Heart left ventricle (tissue), 13 donors: ENCODE data around the gene TMEM62.

ENCODE experiments used
- CTCF ChIP-seq, 12 donors: fragments of 200-600 bp; sonication (generic) in 4 of 12; IDR thresholded peaks; one replicate each; pipeline versions ENCODE4 v1.5.0 to v1.8.0; 2018 to 2022; ENCODE audit warnings: antibody characterized with exemption in 12 of 12, mild to moderate bottlenecking in 5 of 12
- POLR2A ChIP-seq, 2 donors: fragments of 450-650 bp; IDR thresholded peaks; one replicate each; pipeline ENCODE4 v1.6.1; 2017; ENCODE audit warnings: antibody characterized with exemption in 2 of 2, mild to moderate bottlenecking in 2 of 2, moderate library complexity in 2 of 2
- donor health status: ischemic (EF 13 %, LVEDD 7.1; RV severe dilation, severe dysfunction).
- donor health status: DM: no; HTN: yes; CAD: no.
- donor health status: DM: no; HTN: no; CAD: no.
- donor health status: ischemic (EF 25% LVEDD 6.9; RV normal size, moderate dysfunction).
- donor health status: ischemic (EF 25% LVEDD 5.7; RV mildly dilated, moderate dysfunction).
- donor health status: ischemic (EF 35%, LVEDD 5.7; RV mildly dilated, moderate dysfunction).
- donor health status: nonischemic (EF 11% LVEDD 7.7; RV severe dilation, severe dysfunction).
- donor health status: DM: yes; HTN: yes; CAD: no.
- donor health status: PGD.
- donor health status: ischemic (EF 29% LVEDD 5.4; RV normal size, mild dysfunction).
- donor health status: nonischemic (EF 23%, LVEDD 6.1; RV moderate dilation, normal function).

GRCh38 chr15:43128980-43129335 lies 4.4 kb upstream of the TMEM62 start:
- TF ChIP-seq CTCF (IDR thresholded peaks at IDR 0.05): no peak
- TF ChIP-seq POLR2A (IDR thresholded peaks at IDR 0.05): no peak
